Measurements from ENCODE around the gene TBC1D32.
A peak's percentile ranks its signal among the peaks of the same experiment; 100 is the strongest.

Gene TBC1D32

DNA sequence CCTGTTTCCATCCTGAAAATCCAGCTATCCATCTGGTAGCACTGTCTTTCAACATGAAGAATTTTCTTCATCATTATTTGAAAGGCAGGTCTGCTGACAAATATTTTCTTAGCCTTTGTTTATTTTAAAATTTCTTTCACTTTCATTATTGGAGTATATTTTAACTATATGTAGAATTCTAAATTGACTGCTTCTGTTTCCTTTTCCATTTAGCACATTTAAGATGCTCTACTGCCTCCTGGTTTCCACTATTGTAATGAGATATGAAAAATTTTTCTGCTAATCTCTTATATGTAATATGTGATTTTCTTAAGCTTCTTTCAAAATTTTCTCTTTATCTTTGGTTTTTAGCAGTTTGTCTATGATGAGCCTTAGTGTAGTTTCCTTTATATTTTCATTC, 97.3 kb downstream of the TBC1D32 start:
- H3K79me1 ChIP-seq (ENCODE audit: low read length): no peaks in the 10 kb centered on the region
- H3K36me3 ChIP-seq (ENCODE audit: control insufficient read depth, insufficient read depth, low read length): no peaks in the 10 kb centered on the region
- DNase-seq: no peak
- H4K5ac ChIP-seq (ENCODE audit: low read length): no peak overlapping the region
- no peak overlapping the region for H3K4me3 ChIP-seq (ENCODE audit: low read length)
- no peaks in the 10 kb centered on the region for H3K27me3 ChIP-seq (ENCODE audit: insufficient read depth, low read length, poor library complexity)
- no peak overlapping the region for H3K4me2 ChIP-seq (ENCODE audit: low read length)
- no peak overlapping the region for H2AK5ac ChIP-seq (ENCODE audit: low read length)
- no peak overlapping the region for H2BK5ac ChIP-seq (ENCODE audit: low read length)
- no peaks in the 10 kb centered on the region for H3K79me2 ChIP-seq (ENCODE audit: control insufficient read depth, insufficient read depth, low read length)
- H4K8ac ChIP-seq (ENCODE audit: low read depth, low read length): no peak overlapping the region
- no peak overlapping the region for H3K56ac ChIP-seq (ENCODE audit: low read length)
- no peak overlapping the region for H2BK15ac ChIP-seq (replicated peaks; ENCODE audit: low read depth)
- no peak overlapping the region for H3K4ac ChIP-seq (ENCODE audit: low read depth, low read length)
- H3K18ac ChIP-seq (ENCODE audit: low read length): no peak overlapping the region
- no peak overlapping the region for H3K23ac ChIP-seq (ENCODE audit: low read length)
- H3K9ac ChIP-seq (ENCODE audit: low read length): no peak overlapping the region
- H2BK120ac ChIP-seq (ENCODE audit: low read depth, low read length): no peak overlapping the region
- H3K4me1 ChIP-seq (ENCODE audit: control insufficient read depth, low read depth, low read length): no peaks in the 10 kb centered on the region
- H3K27ac ChIP-seq (ENCODE audit: low read depth, low read length): no peak overlapping the region

DNA sequence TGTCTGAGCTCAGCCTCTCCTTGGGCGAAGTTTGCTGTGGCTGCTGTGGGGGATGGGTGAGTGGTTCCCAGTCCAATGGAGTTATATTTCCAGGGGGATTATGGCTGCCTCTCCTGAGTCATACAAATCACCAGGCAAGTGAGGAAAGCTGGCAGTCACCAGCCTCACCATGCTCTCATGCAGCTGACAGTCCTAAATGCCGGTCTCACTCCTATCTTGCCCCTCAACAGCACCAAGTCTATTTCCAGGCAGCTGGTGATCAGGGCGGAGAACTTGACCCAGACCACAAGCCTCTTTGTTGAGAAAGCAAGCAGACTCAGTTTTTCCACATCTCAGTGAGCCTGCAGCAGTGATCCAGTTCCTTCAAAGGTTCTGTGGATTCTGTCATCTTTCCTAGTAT, 98.9 kb downstream of the TBC1D32 start:
- Histone ChIP-seq H3K4me2 (ENCODE audit: low read length) (no peak overlapping the region), H3K9ac (ENCODE audit: low read length) (no peak overlapping the region), H3K18ac (ENCODE audit: low read length) (no peak overlapping the region), H3K4me1 (ENCODE audit: control insufficient read depth, low read depth, low read length) (no peaks in the 10 kb centered on the region), H4K5ac (ENCODE audit: low read length) (no peak overlapping the region), H3K27me3 (ENCODE audit: insufficient read depth, low read length, poor library complexity) (no peaks in the 10 kb centered on the region), H3K23ac (ENCODE audit: low read length) (no peak overlapping the region), H3K79me2 (ENCODE audit: control insufficient read depth, insufficient read depth, low read length) (no peaks in the 10 kb centered on the region), H3K36me3 (ENCODE audit: control insufficient read depth, insufficient read depth, low read length) (no peaks in the 10 kb centered on the region), H3K79me1 (ENCODE audit: low read length) (no peaks in the 10 kb centered on the region), H2AK5ac (ENCODE audit: low read length) (no peak overlapping the region), H2BK120ac (ENCODE audit: low read depth, low read length) (no peak overlapping the region), H3K56ac (ENCODE audit: low read length) (no peak overlapping the region), H3K4me3 (ENCODE audit: low read length) (no peak overlapping the region), H3K27ac (ENCODE audit: low read depth, low read length) (no peak overlapping the region), H2BK5ac (ENCODE audit: low read length) (no peak overlapping the region), H4K8ac (ENCODE audit: low read depth, low read length) (no peak overlapping the region), H2BK15ac (replicated peaks; ENCODE audit: low read depth) (no peak overlapping the region), H3K4ac (ENCODE audit: low read depth, low read length) (no peak overlapping the region)
- WGBS (ENCODE audit: extremely low coverage, insufficient coverage, low lambda C conversion rate): no CpG with 5 or more reads among the region's 3 CpGs
- peak; percentile 4 for DNase-seq

DNA sequence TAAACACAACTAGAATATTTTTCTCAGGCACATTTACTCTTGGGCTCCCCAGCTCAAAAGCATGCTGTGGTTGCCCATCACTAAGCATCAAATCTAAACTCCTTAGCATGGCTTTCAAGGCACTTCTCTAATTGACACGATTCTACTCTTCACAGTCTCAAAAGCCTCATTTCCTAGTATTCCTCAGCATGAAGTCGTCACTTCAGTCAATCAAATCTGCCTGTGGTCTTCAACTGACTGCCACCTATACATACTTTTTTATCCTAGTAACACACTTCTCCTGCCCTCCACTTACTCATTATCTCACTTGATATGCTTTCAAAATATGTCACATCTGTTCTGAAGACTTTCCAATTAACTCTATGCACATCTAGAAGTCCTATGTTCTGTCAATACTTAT, 110.3 kb downstream of the TBC1D32 start:
- Histone ChIP-seq H2BK5ac (ENCODE audit: low read length) (no peak overlapping the region), H3K4me3 (ENCODE audit: low read length) (no peak overlapping the region), H3K79me1 (ENCODE audit: low read length) (no peaks in the 10 kb centered on the region), H3K27ac (ENCODE audit: low read depth, low read length) (no peak overlapping the region), H3K27me3 (ENCODE audit: insufficient read depth, low read length, poor library complexity) (no peaks in the 10 kb centered on the region), H3K4ac (ENCODE audit: low read depth, low read length) (no peak overlapping the region), H2BK120ac (ENCODE audit: low read depth, low read length) (no peak overlapping the region), H2AK5ac (ENCODE audit: low read length) (no peak overlapping the region), H3K36me3 (ENCODE audit: control insufficient read depth, insufficient read depth, low read length) (no peaks in the 10 kb centered on the region), H2BK15ac (replicated peaks; ENCODE audit: low read depth) (no peak overlapping the region), H4K5ac (ENCODE audit: low read length) (no peak overlapping the region), H3K9ac (ENCODE audit: low read length) (no peak overlapping the region), H3K56ac (ENCODE audit: low read length) (no peak overlapping the region), H3K79me2 (ENCODE audit: control insufficient read depth, insufficient read depth, low read length) (no peaks in the 10 kb centered on the region), H3K23ac (ENCODE audit: low read length) (no peak overlapping the region), H3K4me2 (ENCODE audit: low read length) (no peak overlapping the region), H3K4me1 (ENCODE audit: control insufficient read depth, low read depth, low read length) (no peaks in the 10 kb centered on the region), H4K8ac (ENCODE audit: low read depth, low read length) (no peak overlapping the region), H3K18ac (ENCODE audit: low read length) (no peak overlapping the region)
- WGBS (ENCODE audit: extremely low coverage, insufficient coverage, low lambda C conversion rate): no CpG with 5 or more reads among the region's 2 CpGs
- DNase-seq: no peak

DNA sequence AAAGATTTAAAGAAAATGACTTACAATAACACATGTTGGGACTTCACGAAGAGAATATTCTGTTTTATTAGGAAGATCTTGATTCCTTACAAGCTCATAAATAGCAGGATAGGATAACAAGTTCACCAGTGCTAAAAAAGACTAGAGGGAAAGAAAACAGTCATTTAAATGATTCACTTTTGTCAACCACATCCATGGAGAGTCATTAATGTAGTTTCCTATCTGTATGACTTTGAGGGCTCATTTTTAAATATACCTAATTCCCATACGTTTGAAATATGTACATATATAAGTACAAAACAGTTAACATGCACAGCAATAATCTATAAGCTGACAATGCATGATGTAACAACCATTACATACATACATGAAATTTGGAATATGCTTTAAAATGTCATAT, 111.1 kb downstream of the TBC1D32 start:
- H2BK15ac ChIP-seq (replicated peaks; ENCODE audit: low read depth): no peak overlapping the region

DNA sequence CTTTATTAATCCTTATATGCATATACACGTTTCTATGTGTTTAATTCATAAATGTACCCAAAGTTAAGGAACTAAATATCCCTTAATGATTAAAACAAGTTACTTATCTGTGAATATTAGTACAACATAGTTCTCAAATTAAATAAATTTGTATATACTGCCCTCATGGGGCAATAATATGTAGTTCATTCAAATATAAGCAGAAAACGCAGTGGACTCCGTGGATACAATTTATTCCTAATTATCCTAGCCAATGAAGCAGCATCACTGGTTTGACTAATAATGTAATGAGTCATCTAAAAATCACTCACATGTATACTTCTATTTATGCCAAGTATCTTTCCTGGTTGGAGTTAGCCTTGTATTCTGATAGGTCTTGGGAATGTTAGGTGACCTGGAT, 111.6 kb downstream of the TBC1D32 start:
- Histone ChIP-seq H3K9ac (ENCODE audit: low read length) (no peak overlapping the region), H3K27ac (ENCODE audit: low read depth, low read length) (no peak overlapping the region), H4K8ac (ENCODE audit: low read depth, low read length) (no peak overlapping the region), H3K56ac (ENCODE audit: low read length) (no peak overlapping the region), H2BK120ac (ENCODE audit: low read depth, low read length) (no peak overlapping the region), H3K79me1 (ENCODE audit: low read length) (no peaks in the 10 kb centered on the region), H3K4me2 (ENCODE audit: low read length) (no peak overlapping the region), H4K5ac (ENCODE audit: low read length) (no peak overlapping the region), H2AK5ac (ENCODE audit: low read length) (no peak overlapping the region), H3K27me3 (ENCODE audit: insufficient read depth, low read length, poor library complexity) (no peaks in the 10 kb centered on the region), H3K4ac (ENCODE audit: low read depth, low read length) (no peak overlapping the region), H3K36me3 (ENCODE audit: control insufficient read depth, insufficient read depth, low read length) (no peaks in the 10 kb centered on the region), H3K18ac (ENCODE audit: low read length) (no peak overlapping the region), H2BK5ac (ENCODE audit: low read length) (no peak overlapping the region), H2BK15ac (replicated peaks; ENCODE audit: low read depth) (no peak overlapping the region), H3K79me2 (ENCODE audit: control insufficient read depth, insufficient read depth, low read length) (no peaks in the 10 kb centered on the region), H3K4me3 (ENCODE audit: low read length) (no peak overlapping the region), H3K23ac (ENCODE audit: low read length) (no peak overlapping the region), H3K4me1 (ENCODE audit: control insufficient read depth, low read depth, low read length) (no peaks in the 10 kb centered on the region)
- no peak for DNase-seq
- WGBS (ENCODE audit: extremely low coverage, insufficient coverage, low lambda C conversion rate): no CpG with 5 or more reads among the region's 3 CpGs

More for the DNA sequence above, 111.1 kb downstream of the TBC1D32 start:
- Histone ChIP-seq H3K4me2 (ENCODE audit: low read length) (no peak overlapping the region), H2BK5ac (ENCODE audit: low read length) (no peak overlapping the region), H4K8ac (ENCODE audit: low read depth, low read length) (no peak overlapping the region), H3K4me1 (ENCODE audit: control insufficient read depth, low read depth, low read length) (no peaks in the 10 kb centered on the region), H4K5ac (ENCODE audit: low read length) (no peak overlapping the region), H2BK120ac (ENCODE audit: low read depth, low read length) (no peak overlapping the region), H3K18ac (ENCODE audit: low read length) (no peak overlapping the region), H3K27me3 (ENCODE audit: insufficient read depth, low read length, poor library complexity) (no peaks in the 10 kb centered on the region), H3K56ac (ENCODE audit: low read length) (no peak overlapping the region), H3K23ac (ENCODE audit: low read length) (no peak overlapping the region), H3K27ac (ENCODE audit: low read depth, low read length) (no peak overlapping the region), H3K4me3 (ENCODE audit: low read length) (no peak overlapping the region), H3K79me2 (ENCODE audit: control insufficient read depth, insufficient read depth, low read length) (no peaks in the 10 kb centered on the region), H3K9ac (ENCODE audit: low read length) (no peak overlapping the region), H3K36me3 (ENCODE audit: control insufficient read depth, insufficient read depth, low read length) (no peaks in the 10 kb centered on the region), H2AK5ac (ENCODE audit: low read length) (no peak overlapping the region), H3K79me1 (ENCODE audit: low read length) (no peaks in the 10 kb centered on the region), H3K4ac (ENCODE audit: low read depth, low read length) (no peak overlapping the region)
- WGBS (ENCODE audit: extremely low coverage, insufficient coverage, low lambda C conversion rate): no CpG with 5 or more reads among the region's 2 CpGs
- no peak for DNase-seq

- no peak overlapping the region for H2BK15ac ChIP-seq (replicated peaks; ENCODE audit: low read depth)
Observed at GRCh38 chr6:121216928-121217327, 117.4 kb downstream of the TBC1D32 start.

More at GRCh38 chr6:121216928-121217327, 117.4 kb downstream of the TBC1D32 start:
- Histone ChIP-seq H2AK5ac (ENCODE audit: low read length) (no peak overlapping the region), H3K18ac (ENCODE audit: low read length) (no peak overlapping the region), H3K27me3 (ENCODE audit: insufficient read depth, low read length, poor library complexity) (no peaks in the 10 kb centered on the region), H3K4me1 (ENCODE audit: control insufficient read depth, low read depth, low read length) (no peaks in the 10 kb centered on the region), H3K9ac (ENCODE audit: low read length) (no peak overlapping the region), H3K27ac (ENCODE audit: low read depth, low read length) (no peak overlapping the region), H2BK120ac (ENCODE audit: low read depth, low read length) (no peak overlapping the region), H3K79me2 (ENCODE audit: control insufficient read depth, insufficient read depth, low read length) (no peaks in the 10 kb centered on the region), H4K8ac (ENCODE audit: low read depth, low read length) (no peak overlapping the region), H3K79me1 (ENCODE audit: low read length) (no peaks in the 10 kb centered on the region), H3K23ac (ENCODE audit: low read length) (no peak overlapping the region), H3K56ac (ENCODE audit: low read length) (no peak overlapping the region), H3K4me3 (ENCODE audit: low read length) (no peak overlapping the region), H4K5ac (ENCODE audit: low read length) (no peak overlapping the region), H3K36me3 (ENCODE audit: control insufficient read depth, insufficient read depth, low read length) (no peaks in the 10 kb centered on the region), H3K4ac (ENCODE audit: low read depth, low read length) (no peak overlapping the region), H3K4me2 (ENCODE audit: low read length) (no peak overlapping the region), H2BK5ac (ENCODE audit: low read length) (no peak overlapping the region)
- WGBS (ENCODE audit: extremely low coverage, insufficient coverage, low lambda C conversion rate): no CpG with 5 or more reads among the region's 1 CpG
- DNase-seq: no peak

Data from mesendoderm (in vitro differentiated cells).